Loucy (cell line): ENCODE results near the gene TBC1D24.

Source experiments
- H2AFZ ChIP-seq: fragments of 200-600 bp; sonication (generic); 2 replicates; pipeline ENCODE4 v1.6.0; 2016; ENCODE audit warnings: antibody characterized with exemption, mild to moderate bottlenecking, low read length, moderate library complexity
- H3F3A ChIP-seq: fragments of 200-600 bp; 2 replicates; pipeline ENCODE4 v1.6.0; 2016; ENCODE audit warnings: antibody characterized with exemption, low read depth, mild to moderate bottlenecking
- H3K27me3 ChIP-seq: fragments of 200-600 bp; sonication (generic); 2 replicates; pipeline ENCODE4 v1.6.1; 2014; ENCODE audit warnings: low read length, mild to moderate bottlenecking; ENCODE audit not compliant: insufficient read depth, poor library complexity, severe bottlenecking
- H3K36me3 ChIP-seq: fragments of 200-600 bp; sonication (generic); 2 replicates; pipeline ENCODE4 v1.6.1; 2016; ENCODE audit warnings: low read length; ENCODE audit not compliant: insufficient read depth
- H3K4me1 ChIP-seq: fragments of 200-600 bp; sonication (generic); 2 replicates; pipeline ENCODE4 v1.5.1; 2014; ENCODE audit warnings: low read length, mild to moderate bottlenecking; ENCODE audit not compliant: insufficient read depth, poor library complexity, severe bottlenecking
- H3K4me2 ChIP-seq: fragments of 200-600 bp; sonication (generic); 2 replicates; pipeline ENCODE4 v1.6.0; 2014; ENCODE audit warnings: antibody characterized with exemption, low read length, low read depth, mild to moderate bottlenecking; ENCODE audit not compliant: poor library complexity, severe bottlenecking
- H3K4me3 ChIP-seq: fragments of 200-600 bp; sonication (generic); 2 replicates; pipeline ENCODE4 v1.5.1; 2014; ENCODE audit warnings: low read length, mild to moderate bottlenecking, mixed read lengths; ENCODE audit not compliant: poor library complexity, severe bottlenecking
- H3K79me2 ChIP-seq: fragments of 200-600 bp; sonication (generic); 2 replicates; pipeline ENCODE4 v1.6.1; 2014; ENCODE audit warnings: low read length; ENCODE audit not compliant: insufficient read depth
- H3K9ac ChIP-seq: fragments of 200-600 bp; sonication (generic); 2 replicates; pipeline ENCODE4 v1.6.0; 2014; ENCODE audit warnings: mild to moderate bottlenecking, low read depth, low read length, moderate library complexity; ENCODE audit not compliant: poor library complexity, severe bottlenecking
- H3K9me2 ChIP-seq: fragments of 200-600 bp; sonication (generic); replicated peaks from 2 replicates; pipeline ENCODE4 v1.6.1; 2016; ENCODE audit warnings: low read depth, low read length, mixed read lengths
- H3K9me3 ChIP-seq: fragments of 200-600 bp; sonication (generic); 2 replicates; pipeline ENCODE4 v1.6.1; 2014; ENCODE audit warnings: mild to moderate bottlenecking, antibody characterized with exemption, low read length, low read depth; ENCODE audit not compliant: insufficient read depth
- H4K20me1 ChIP-seq: fragments of 200-600 bp; sonication (generic); 2 replicates; pipeline ENCODE4 v1.6.0; 2014; ENCODE audit warnings: antibody characterized with exemption, low read length, mild to moderate bottlenecking; ENCODE audit not compliant: insufficient read depth, poor library complexity, severe bottlenecking
- CTCF ChIP-seq: fragments of 200-600 bp; sonication (generic); conservative IDR thresholded peaks from 2 replicates; pipeline ENCODE4 v1.5.1; 2014; ENCODE audit warnings: mild to moderate bottlenecking, antibody characterized with exemption, low read length
- EZH2phosphoT487 ChIP-seq: fragments of 200-600 bp; IDR thresholded peaks from 2 replicates; pipeline ENCODE4 v1.6.1; 2018; ENCODE audit warnings: antibody characterized with exemption, mild to moderate bottlenecking, moderate library complexity, borderline replicate concordance

TBC1D24 gene

GRCh38 chr16:2486645-2487516 is 12.0 kb downstream of the TBC1D24 start:
- Histone ChIP-seq H2AFZ (no peak overlapping the region), H3K79me2 (peaks cover 20% of the 10 kb centered on the region; the same call in 1 of the 2 replicates)

GRCh38 chr16:2487517-2487842 is 12.6 kb downstream of the TBC1D24 start:
- H3K27me3 ChIP-seq, result no peaks in the 10 kb centered on the region
- TF ChIP-seq EZH2phosphoT487 (no peak), CTCF (no peak)
- no peaks in the 10 kb centered on the region for H3F3A ChIP-seq
- no peaks in the 10 kb centered on the region for H3K4me1 ChIP-seq
- H2AFZ ChIP-seq, result no peak overlapping the region
- no peak overlapping the region for H3K4me3 ChIP-seq
- peaks cover 3% of the 10 kb centered on the region for H4K20me1 ChIP-seq
- H3K36me3 ChIP-seq, result no peaks in the 10 kb centered on the region
- H3K79me2 ChIP-seq, result peaks cover 15% of the 10 kb centered on the region; the same call in 1 of the 2 replicates
- H3K9me3 ChIP-seq, result no peaks in the 10 kb centered on the region
- no peak overlapping the region for H3K9ac ChIP-seq
- no peaks in the 10 kb centered on the region for H3K9me2 ChIP-seq
- no peak overlapping the region for H3K4me2 ChIP-seq

More at GRCh38 chr16:2486645-2487516, 12.0 kb downstream of the TBC1D24 start:
- H3K9me3 ChIP-seq, result no peaks in the 10 kb centered on the region
- H3K27me3 ChIP-seq, result no peaks in the 10 kb centered on the region
- H3F3A ChIP-seq, result no peaks in the 10 kb centered on the region
- TF ChIP-seq EZH2phosphoT487, result no peak
- no peak for TF ChIP-seq CTCF
- H3K9me2 ChIP-seq, result no peaks in the 10 kb centered on the region
- no peak overlapping the region for H3K4me2 ChIP-seq
- no peaks in the 10 kb centered on the region for H3K4me1 ChIP-seq
- peaks cover 3% of the 10 kb centered on the region for H4K20me1 ChIP-seq
- H3K4me3 ChIP-seq, result no peak overlapping the region
- no peaks in the 10 kb centered on the region for H3K36me3 ChIP-seq
- no peak overlapping the region for H3K9ac ChIP-seq

- Histone ChIP-seq H3K9me3 (no peaks in the 10 kb centered on the region), H3K36me3 (no peaks in the 10 kb centered on the region), H3K4me2 (no peak overlapping the region), H3K9me2 (no peaks in the 10 kb centered on the region), H3K4me3 (no peak overlapping the region), H3K9ac (no peak overlapping the region), H3K4me1 (no peaks in the 10 kb centered on the region), H4K20me1 (peaks cover 3% of the 10 kb centered on the region), H3K27me3 (no peaks in the 10 kb centered on the region), H3F3A (no peaks in the 10 kb centered on the region), H2AFZ (no peak overlapping the region), H3K79me2 (peaks cover 15% of the 10 kb centered on the region; the same call in 1 of the 2 replicates)
- no peak for TF ChIP-seq CTCF
- TF ChIP-seq EZH2phosphoT487, result no peak
These were observed 13.1 kb downstream of the TBC1D24 start for GRCh38 chr16:2487903-2488531.
